BLaER1 treated with 17β-estradiol and CSF1 and Interleukin-3, amounts not matched to agents 10 nM and 100 nM (cell line): Measurements from ENCODE around the gene LEMD1.
A peak's percentile ranks its signal among the peaks of the same experiment; 100 is the strongest.
"Not testable (repeated sequence)": the region's sequence is repeated elsewhere in the genome, so short reads cannot be mapped to it uniquely, and the experiment has no call there.

Experiments used
- H3K27ac ChIP-seq, 11 experiments: shearing (Covaris generic); formaldehyde crosslinking; 2 replicates each; pipeline ENCODE4 v1.8.1; 2022
- H3K27me3 ChIP-seq, 11 experiments: shearing (Covaris generic); formaldehyde crosslinking; 2 replicates each; pipeline ENCODE4 v1.8.1; 2022
- H3K36me3 ChIP-seq, 11 experiments: shearing (Covaris generic); formaldehyde crosslinking; 2 replicates each; pipeline ENCODE4 v1.8.1; 2022
- H3K4me1 ChIP-seq, 10 experiments: shearing (Covaris generic); formaldehyde crosslinking; 2 replicates each; pipeline ENCODE4 v1.8.1; 2022
- H3K4me2 ChIP-seq, 11 experiments: shearing (Covaris generic); formaldehyde crosslinking; 2 replicates each; pipeline ENCODE4 v1.8.1; 2022
- H3K4me3 ChIP-seq, 10 experiments: shearing (Covaris generic); formaldehyde crosslinking; 2 replicates each; pipeline ENCODE4 v1.8.1; 2022
- H3K9ac ChIP-seq, 11 experiments: shearing (Covaris generic); formaldehyde crosslinking; 2 replicates each; pipeline ENCODE4 v1.8.1; 2022
- H3K9me3 ChIP-seq, 11 experiments: shearing (Covaris generic); formaldehyde crosslinking; replicated peaks in 1 of 11; 2 replicates each; pipeline ENCODE4 v1.8.1; 2022
- H4K20me1 ChIP-seq, 11 experiments: shearing (Covaris generic); formaldehyde crosslinking; 2 replicates each; pipeline ENCODE4 v1.8.1; 2022
- Cebpa-rat ChIP-seq, 11 experiments: shearing (Covaris generic); IDR thresholded peaks; 2 replicates each; pipeline ENCODE4 v1.8.1; 2022

Gene LEMD1

DNA sequence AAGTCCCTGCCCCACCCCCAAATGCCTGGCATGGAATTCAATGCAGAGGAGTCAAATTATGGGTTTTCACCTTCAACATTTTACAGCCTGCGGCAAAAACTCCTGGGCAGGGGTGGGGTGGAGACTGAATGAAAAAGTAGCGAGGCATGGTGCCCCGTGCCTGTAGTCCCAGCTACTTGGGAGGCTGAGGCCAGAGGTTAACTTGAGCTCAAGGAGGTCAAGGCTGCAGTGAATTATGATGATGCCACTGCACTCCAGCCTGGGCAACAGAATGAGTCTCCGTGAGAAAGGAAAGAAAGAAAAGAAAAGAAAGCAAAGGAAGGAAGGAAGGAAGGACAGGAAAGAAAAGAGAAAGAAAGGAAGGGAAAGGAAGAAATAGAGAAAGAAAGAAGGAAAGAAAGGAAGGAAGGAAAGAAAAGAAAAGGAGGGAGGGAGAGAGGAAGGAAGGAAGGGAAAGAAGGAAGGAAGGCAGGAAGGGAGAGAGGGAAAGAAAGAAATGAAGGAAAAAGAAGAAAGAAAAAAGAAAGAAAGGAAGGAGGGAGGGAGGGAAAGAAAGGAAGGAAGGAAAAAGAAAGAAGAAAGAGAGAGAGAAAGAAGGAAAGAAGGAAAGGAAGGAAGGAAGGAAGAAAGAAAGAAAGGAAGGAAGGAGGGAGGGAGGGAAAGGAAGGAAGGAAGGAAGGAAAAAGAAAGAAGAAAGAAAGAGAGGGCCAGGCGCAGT lies 11.1 kb downstream of the LEMD1 start:
- no peak overlapping the region for H3K27ac ChIP-seq
- H3K4me3 ChIP-seq, result no peak overlapping the region
- H3K36me3 ChIP-seq, result no peaks in the 10 kb centered on the region
- TF ChIP-seq Cebpa-rat (IDR thresholded peaks at IDR 0.05), result no peak
- H3K4me1 ChIP-seq, result peaks cover 0 to 3% (median 0%) of the 10 kb centered on the region in 10 experiments; a peak in 2 of 20 replicates
- no peak overlapping the region for H3K4me2 ChIP-seq
- H3K9me3 ChIP-seq, result peaks cover 0 to 12% (median 7%) of the 10 kb centered on the region in 11 experiments; a peak in 11 of 22 replicates
- no peaks in the 10 kb centered on the region for H4K20me1 ChIP-seq
- no peaks in the 10 kb centered on the region for H3K27me3 ChIP-seq
- H3K9ac ChIP-seq, result no peak overlapping the region

DNA sequence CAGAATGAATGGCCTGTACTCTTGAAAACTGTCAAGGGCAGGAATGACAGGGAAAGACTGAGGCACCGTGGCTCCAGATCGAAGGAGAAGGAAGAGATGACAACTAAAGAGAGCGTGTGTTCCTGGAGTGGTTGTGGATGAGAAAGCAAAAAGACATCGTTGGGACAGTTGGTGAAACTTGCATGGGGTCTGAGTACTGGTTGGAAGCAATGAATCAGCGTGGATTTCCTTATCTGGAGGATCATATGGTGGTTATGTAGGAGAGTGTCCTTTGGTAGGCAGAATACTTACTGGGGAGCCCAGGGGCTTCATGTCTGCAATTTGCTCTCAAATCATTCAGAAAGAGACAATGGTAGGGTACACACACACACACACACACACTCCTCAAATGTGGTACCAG lies 13.9 kb downstream of the LEMD1 start:
- no peak overlapping the region for H3K4me2 ChIP-seq
- no peaks in the 10 kb centered on the region for H4K20me1 ChIP-seq
- peaks cover 0 to 12% (median 7%) of the 10 kb centered on the region in 11 experiments; a peak in 11 of 22 replicates for H3K9me3 ChIP-seq
- H3K4me1 ChIP-seq, result no peaks in the 10 kb centered on the region
- no peaks in the 10 kb centered on the region for H3K27me3 ChIP-seq
- H3K36me3 ChIP-seq, result no peaks in the 10 kb centered on the region
- H3K4me3 ChIP-seq, result no peak overlapping the region
- no peak for TF ChIP-seq Cebpa-rat (IDR thresholded peaks at IDR 0.05)
- no peak overlapping the region for H3K9ac ChIP-seq
- H3K27ac ChIP-seq, result no peak overlapping the region

DNA sequence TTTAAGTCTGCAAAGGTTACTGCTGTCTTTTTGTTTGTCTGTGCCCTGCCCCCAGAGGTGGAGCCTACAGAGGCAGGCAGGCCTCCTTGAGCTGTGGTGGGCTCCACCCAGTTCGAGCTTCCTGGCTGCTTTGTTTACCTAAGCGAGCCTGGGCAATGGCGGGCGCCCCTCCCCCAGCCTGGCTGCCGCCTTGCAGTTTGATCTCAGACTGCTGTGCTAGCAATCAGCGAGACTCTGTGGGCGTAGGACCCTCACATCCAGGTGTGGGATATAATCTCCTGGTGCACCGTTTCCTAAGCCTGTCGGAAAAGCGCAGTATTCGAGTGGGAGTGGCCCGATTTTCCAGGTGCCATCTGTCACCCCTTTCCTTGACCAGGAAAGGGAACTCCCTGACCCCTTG lies 15.6 kb downstream of the LEMD1 start:
- H3K9me3 ChIP-seq, result peaks cover 0 to 12% (median 7%) of the 10 kb centered on the region in 11 experiments; a peak in 11 of 22 replicates
- not testable (repeated sequence) for H3K36me3 ChIP-seq, H3K27me3 ChIP-seq, H3K4me3 ChIP-seq, H3K9ac ChIP-seq, H3K27ac ChIP-seq, H3K4me2 ChIP-seq, H3K4me1 ChIP-seq, H4K20me1 ChIP-seq

DNA sequence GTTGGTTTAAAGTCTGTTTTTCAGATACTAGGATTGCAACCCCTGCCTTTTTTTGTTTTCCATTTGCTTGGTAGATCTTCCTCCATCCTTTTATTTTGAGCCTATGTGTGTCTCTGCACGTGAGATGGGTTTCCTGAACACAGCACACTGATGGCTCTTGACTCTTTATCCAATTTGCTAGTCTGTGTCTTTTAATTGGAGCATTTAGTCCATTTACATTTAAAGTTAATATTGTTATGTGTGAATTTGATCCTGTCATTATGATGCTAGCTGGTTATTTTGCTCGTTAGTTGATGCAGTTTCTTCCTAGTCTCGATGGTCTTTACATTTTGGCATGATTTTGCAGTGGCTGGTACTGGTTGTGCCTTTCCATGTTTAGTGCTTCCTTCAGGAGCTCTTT lies 17.4 kb downstream of the LEMD1 start:
- H3K4me1 ChIP-seq, H3K4me2 ChIP-seq, H4K20me1 ChIP-seq, H3K4me3 ChIP-seq, H3K36me3 ChIP-seq, H3K27ac ChIP-seq, H3K9ac ChIP-seq, H3K27me3 ChIP-seq: not testable (repeated sequence)
- peaks cover 0 to 12% (median 7%) of the 10 kb centered on the region in 11 experiments; a peak in 11 of 22 replicates for H3K9me3 ChIP-seq

DNA sequence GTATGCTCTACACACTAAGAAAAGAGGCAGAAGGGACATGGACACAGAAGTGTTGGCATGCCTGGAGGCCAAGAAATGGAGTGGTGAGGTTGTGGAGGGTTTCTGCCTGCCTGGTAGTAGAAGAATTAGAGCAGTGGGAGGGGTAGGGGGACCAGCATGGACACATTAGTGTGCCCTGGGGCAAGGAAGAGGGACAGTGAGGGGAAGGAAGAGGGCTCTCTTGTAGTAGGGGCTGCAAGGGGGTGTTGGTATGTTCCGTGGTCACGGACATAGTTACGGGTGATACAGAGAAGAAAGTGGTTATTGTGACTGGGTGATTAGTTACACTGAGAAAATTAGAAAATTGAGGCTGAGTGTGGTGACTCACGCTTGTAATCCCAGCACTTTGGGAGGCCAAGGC lies 23.3 kb downstream of the LEMD1 start:
- no peaks in the 10 kb centered on the region for H3K27me3 ChIP-seq
- H3K27ac ChIP-seq, result no peak overlapping the region
- H3K36me3 ChIP-seq, result no peaks in the 10 kb centered on the region
- no peak overlapping the region for H3K9ac ChIP-seq
- no peak for TF ChIP-seq Cebpa-rat (IDR thresholded peaks at IDR 0.05)
- H3K9me3 ChIP-seq, result peaks cover 0 to 11% (median 6%) of the 10 kb centered on the region in 11 experiments; a peak in 5 of 22 replicates
- H3K4me1 ChIP-seq, result peaks cover 0 to 9% (median 6%) of the 10 kb centered on the region in 10 experiments; a peak in 10 of 20 replicates
- H3K4me3 ChIP-seq, result no peak overlapping the region
- H3K4me2 ChIP-seq, result no peak overlapping the region
- H4K20me1 ChIP-seq, result no peaks in the 10 kb centered on the region

DNA sequence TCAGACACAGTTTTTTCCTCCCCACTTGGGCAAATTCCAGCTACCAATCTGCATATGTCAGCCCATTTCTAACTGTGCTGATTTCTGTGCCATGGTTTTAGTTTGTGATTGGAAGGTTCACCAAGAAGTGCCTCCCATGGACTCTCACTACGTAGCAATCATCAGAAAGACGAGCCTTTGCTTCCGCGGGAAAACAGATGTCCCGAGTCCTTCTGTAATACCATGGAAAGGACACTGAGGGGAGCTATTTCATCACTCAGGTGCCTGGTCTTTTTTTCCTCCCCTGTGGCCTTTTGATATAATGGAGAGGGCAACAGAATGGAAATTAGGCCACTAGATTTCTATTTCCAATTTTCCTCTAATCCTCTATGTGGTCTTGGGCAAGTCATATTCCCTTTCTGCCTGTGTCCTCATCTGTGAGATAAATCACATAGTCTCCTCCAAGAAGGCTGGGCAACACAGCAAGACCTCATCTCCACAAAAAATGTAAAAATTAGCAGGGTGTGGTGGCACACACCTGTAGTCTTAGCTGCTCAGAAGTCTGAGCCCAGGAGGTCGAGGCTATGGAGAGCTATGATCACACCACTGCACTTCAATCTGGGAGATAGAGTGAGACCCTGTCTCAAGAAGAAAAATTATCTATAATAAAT lies 24.8 kb downstream of the LEMD1 start:
- Histone ChIP-seq H3K27me3 (no peaks in the 10 kb centered on the region), H3K4me2 (peak overlapping the region in 5 of 11 experiments; percentile 10 to 46 (median 22); a peak in 6 of 22 replicates), H3K27ac (no peak overlapping the region), H3K36me3 (no peaks in the 10 kb centered on the region), H3K4me1 (peaks cover 0 to 9% (median 6%) of the 10 kb centered on the region in 10 experiments; a peak in 10 of 20 replicates), H3K9me3 (peaks cover 0 to 11% (median 6%) of the 10 kb centered on the region in 11 experiments; a peak in 5 of 22 replicates), H3K4me3 (no peak overlapping the region), H3K9ac (no peak overlapping the region), H4K20me1 (no peaks in the 10 kb centered on the region)
- TF ChIP-seq Cebpa-rat (IDR thresholded peaks at IDR 0.05), result no peak

DNA sequence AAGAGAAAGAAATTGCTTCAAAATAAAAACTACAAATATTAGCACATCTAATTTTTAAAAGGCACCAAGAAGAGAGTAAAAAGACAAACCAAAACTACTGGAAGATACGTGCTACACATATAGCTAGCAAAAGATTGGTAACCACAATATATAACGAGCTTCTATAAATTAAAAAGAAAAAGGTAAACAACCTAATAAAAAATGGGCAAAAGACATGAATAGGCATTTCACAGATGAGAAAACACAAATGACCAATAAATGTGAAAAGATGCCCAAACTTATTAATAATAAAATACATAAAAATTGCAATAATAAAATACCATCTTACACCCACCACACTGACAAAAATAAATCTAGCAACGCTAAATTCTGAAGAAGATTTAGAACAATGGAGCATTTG lies 26.2 kb downstream of the LEMD1 start:
- H4K20me1 ChIP-seq, result no peaks in the 10 kb centered on the region
- H3K4me1 ChIP-seq, result peaks cover 0 to 9% (median 6%) of the 10 kb centered on the region in 10 experiments; a peak in 10 of 20 replicates
- no peak overlapping the region for H3K4me2 ChIP-seq
- no peaks in the 10 kb centered on the region for H3K27me3 ChIP-seq
- H3K9me3 ChIP-seq, result peaks cover 0 to 11% (median 6%) of the 10 kb centered on the region in 11 experiments; a peak in 5 of 22 replicates
- H3K4me3 ChIP-seq, result no peak overlapping the region
- no peak overlapping the region for H3K9ac ChIP-seq
- no peaks in the 10 kb centered on the region for H3K36me3 ChIP-seq
- no peak overlapping the region for H3K27ac ChIP-seq
- no peak for TF ChIP-seq Cebpa-rat (IDR thresholded peaks at IDR 0.05)

DNA sequence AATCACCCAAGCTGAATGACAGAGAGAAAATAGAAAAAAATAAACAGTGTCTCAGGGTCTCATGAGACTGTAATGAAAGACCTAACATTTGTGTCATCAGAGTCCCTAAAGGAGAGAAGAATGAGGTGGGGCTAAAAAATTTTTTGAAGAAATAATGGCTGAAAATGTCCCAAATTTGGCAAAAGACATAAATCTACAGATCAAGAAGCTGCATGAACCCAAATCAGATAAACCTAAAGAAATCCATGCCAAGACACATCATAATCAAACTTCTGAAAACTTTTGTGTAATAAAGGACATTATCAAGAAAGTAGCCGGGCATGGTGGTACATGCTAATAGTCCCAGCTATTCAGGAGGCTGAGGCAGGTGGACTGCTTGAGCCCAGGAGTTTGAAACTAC lies 29.2 kb downstream of the LEMD1 start:
- Histone ChIP-seq H3K4me2 (no peak overlapping the region), H3K27ac (no peak overlapping the region), H3K9me3 (peaks cover 0 to 11% (median 6%) of the 10 kb centered on the region in 11 experiments; a peak in 5 of 22 replicates), H3K36me3 (no peaks in the 10 kb centered on the region), H3K27me3 (no peaks in the 10 kb centered on the region), H3K4me3 (no peak overlapping the region), H3K9ac (no peak overlapping the region), H3K4me1 (peaks cover 0 to 9% (median 6%) of the 10 kb centered on the region in 10 experiments; a peak in 10 of 20 replicates), H4K20me1 (no peaks in the 10 kb centered on the region)
- no peak for TF ChIP-seq Cebpa-rat (IDR thresholded peaks at IDR 0.05)

DNA sequence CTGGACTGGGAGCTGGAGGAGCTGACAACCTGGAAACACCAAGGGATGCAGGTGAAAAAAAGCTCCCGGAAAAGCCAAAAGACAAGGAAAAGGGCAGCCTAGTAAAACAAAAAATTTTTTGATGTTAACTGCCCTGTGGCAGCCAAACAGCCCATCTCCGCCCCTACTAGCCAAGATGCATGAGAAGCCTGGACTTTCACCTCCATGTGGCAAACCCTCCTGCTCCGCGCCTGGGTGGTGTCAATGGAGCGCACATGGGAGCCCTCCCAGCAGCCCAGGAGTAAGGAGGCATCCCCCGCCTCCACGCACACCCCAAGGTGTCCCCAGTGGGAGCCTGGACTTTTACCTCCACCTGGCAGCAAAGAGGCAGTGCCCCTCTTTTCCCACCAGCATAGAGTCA lies 30.5 kb downstream of the LEMD1 start:
- H3K9me3 ChIP-seq, result peaks cover 0 to 11% (median 6%) of the 10 kb centered on the region in 11 experiments; a peak in 5 of 22 replicates
- H3K27ac ChIP-seq, result no peak overlapping the region
- H4K20me1 ChIP-seq, result no peaks in the 10 kb centered on the region
- no peaks in the 10 kb centered on the region for H3K4me1 ChIP-seq
- H3K4me3 ChIP-seq, result no peak overlapping the region
- no peak overlapping the region for H3K9ac ChIP-seq
- no peak for TF ChIP-seq Cebpa-rat (IDR thresholded peaks at IDR 0.05)
- H3K27me3 ChIP-seq, result no peaks in the 10 kb centered on the region
- no peak overlapping the region for H3K4me2 ChIP-seq
- H3K36me3 ChIP-seq, result no peaks in the 10 kb centered on the region
